Hepatocyte (in vitro differentiated cells): ENCODE measurements around the gene SIGLEC1.

Experiments used
- EZH2phosphoT487 ChIP-seq: fragments of 200-600 bp; sonication (generic); IDR thresholded peaks from one replicate; pipeline ENCODE4 v1.6.1; 2018; ENCODE audit warnings: antibody characterized with exemption, mild to moderate bottlenecking, low read depth, moderate library complexity; ENCODE audit not compliant: unreplicated experiment, severe bottlenecking
- TF ChIP-seq, protein P1 (sequence below): fragments of 200-600 bp; sonication (generic); IDR thresholded peaks from 2 replicates; pipeline ENCODE4 v1.5.1; 2016; ENCODE audit warnings: antibody characterized with exemption, mild to moderate bottlenecking; ENCODE audit not compliant: poor library complexity

DNA sequence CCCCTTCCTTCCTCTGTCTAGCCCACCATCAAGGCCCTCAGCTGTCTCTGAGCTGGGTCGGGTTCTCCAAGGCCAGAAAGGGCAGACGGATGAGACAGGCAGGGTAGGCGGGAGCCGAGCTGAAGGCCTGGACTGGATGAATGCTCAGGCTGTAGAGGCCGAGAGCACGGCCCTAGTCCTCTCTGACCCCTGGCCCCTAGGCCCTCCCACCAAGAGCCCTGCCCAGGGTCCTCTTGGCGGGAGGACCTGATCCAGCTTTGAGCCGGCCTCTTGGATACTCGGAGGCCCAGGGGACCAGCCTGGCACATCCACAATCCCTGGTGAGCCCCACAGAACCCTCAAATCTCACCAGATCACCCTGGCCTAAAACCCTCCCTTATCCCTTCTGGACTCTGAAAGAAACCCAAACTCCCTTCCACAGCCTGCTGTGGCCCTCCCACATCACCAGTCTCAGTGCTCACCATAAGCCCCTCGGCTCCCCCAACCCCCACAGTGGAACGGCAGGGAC, 47.0 kb upstream of the SIGLEC1 start:
- TF ChIP-seq, protein P1, sequence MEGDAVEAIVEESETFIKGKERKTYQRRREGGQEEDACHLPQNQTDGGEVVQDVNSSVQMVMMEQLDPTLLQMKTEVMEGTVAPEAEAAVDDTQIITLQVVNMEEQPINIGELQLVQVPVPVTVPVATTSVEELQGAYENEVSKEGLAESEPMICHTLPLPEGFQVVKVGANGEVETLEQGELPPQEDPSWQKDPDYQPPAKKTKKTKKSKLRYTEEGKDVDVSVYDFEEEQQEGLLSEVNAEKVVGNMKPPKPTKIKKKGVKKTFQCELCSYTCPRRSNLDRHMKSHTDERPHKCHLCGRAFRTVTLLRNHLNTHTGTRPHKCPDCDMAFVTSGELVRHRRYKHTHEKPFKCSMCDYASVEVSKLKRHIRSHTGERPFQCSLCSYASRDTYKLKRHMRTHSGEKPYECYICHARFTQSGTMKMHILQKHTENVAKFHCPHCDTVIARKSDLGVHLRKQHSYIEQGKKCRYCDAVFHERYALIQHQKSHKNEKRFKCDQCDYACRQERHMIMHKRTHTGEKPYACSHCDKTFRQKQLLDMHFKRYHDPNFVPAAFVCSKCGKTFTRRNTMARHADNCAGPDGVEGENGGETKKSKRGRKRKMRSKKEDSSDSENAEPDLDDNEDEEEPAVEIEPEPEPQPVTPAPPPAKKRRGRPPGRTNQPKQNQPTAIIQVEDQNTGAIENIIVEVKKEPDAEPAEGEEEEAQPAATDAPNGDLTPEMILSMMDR: no peak
- no peak for TF ChIP-seq EZH2phosphoT487
